Endothelial cell of umbilical vein (primary cell): Measurements from ENCODE around the gene GINS3. TPM values are rescaled to one million over a fixed set of nuclear protein-coding genes. Genes with fewer than 3 reads are reported as not detected.

Experiments
- BruUV-seq: library from RNA; stranded (reverse); fragments of 400-500 nt; replicated peaks from 2 replicates; lab custom pipeline; 2021; lab: Mats Ljungman, UMichigan
- CTCF ChIA-PET: fragments of 300-600, 350-600 bp; sonication (Branson Sonifier 250); formaldehyde crosslinking; loops from one replicate; lab custom pipeline; 2021; ENCODE audit warnings: antibody characterized with exemption, inconsistent platforms; lab: Charles Lee
- POLR2A ChIA-PET: fragments of 300-600, 350-600 bp; sonication (Branson Sonifier 250); formaldehyde crosslinking; loops from one replicate; lab custom pipeline; 2021; ENCODE audit warnings: antibody characterized with exemption, inconsistent platforms; lab: Charles Lee
- DNase-seq: peaks from one replicate; pipeline ENCODE4 v3.0.0-alpha.2; 2011; ENCODE audit warnings: low read depth, low spot score
- FAIRE-seq: peaks from 2 replicates; lab custom pipeline; 2011; peaks lifted over from hg19 to GRCh38; lab: Jason Lieb, UNC
- H2AFZ ChIP-seq: 2 replicates; pipeline ENCODE4 v1.6.0; 2012; ENCODE audit warnings: low read depth, low read length, control low read depth, inconsistent platforms
- H3K27ac ChIP-seq: 2 replicates; pipeline ENCODE4 v1.5.1; 2011; ENCODE audit warnings: low read depth, mild to moderate bottlenecking, control low read depth, low read length, moderate library complexity; ENCODE audit not compliant: insufficient read depth
- H3K27me3 ChIP-seq, 2 experiments: 2 replicates each; pipeline versions ENCODE4 v1.6.0 to v1.6.1; 2011; ENCODE audit warnings: low read length in 2 of 2, mixed read lengths in 1 of 2; ENCODE audit not compliant: control insufficient read depth in 2 of 2, insufficient read depth in 2 of 2
- H3K36me3 ChIP-seq, 2 experiments: 2 replicates in 1 of 2; 3 replicates in 1 of 2; pipeline ENCODE4 v1.5.1; 2011; ENCODE audit warnings: low read length in 2 of 2, mild to moderate bottlenecking in 1 of 2, moderate library complexity in 1 of 2; ENCODE audit not compliant: control insufficient read depth in 2 of 2, insufficient read depth in 2 of 2; ENCODE audit errors: extremely low read depth in 1 of 2
- H3K4me1 ChIP-seq: 3 replicates; pipeline ENCODE4 v1.5.1; 2011; ENCODE audit warnings: mild to moderate bottlenecking, low read length; ENCODE audit not compliant: control insufficient read depth, insufficient read depth; ENCODE audit errors: extremely low read depth
- H3K4me2 ChIP-seq: 2 replicates; pipeline ENCODE4 v1.6.1; 2011; ENCODE audit warnings: low read length, control low read depth, mixed read lengths; ENCODE audit not compliant: insufficient read depth
- H3K4me3 ChIP-seq, 3 experiments: fragments of 200-600 bp in 1 of 3; sonication (generic), shearing (Covaris generic) in 1 of 3; replicated peaks in 1 of 3; 2 replicates each; pipeline ENCODE4 v1.5.1; 2011 to 2016; ENCODE audit warnings: control low read depth in 3 of 3, low read length in 3 of 3, mild to moderate bottlenecking in 2 of 3, inconsistent platforms in 1 of 3, low read depth in 1 of 3, moderate library complexity in 1 of 3; ENCODE audit not compliant: insufficient read depth in 1 of 3
- H3K79me2 ChIP-seq: 2 replicates; pipeline ENCODE4 v1.6.0; 2012; ENCODE audit warnings: low read length, inconsistent platforms; ENCODE audit not compliant: control insufficient read depth, insufficient read depth
- H3K9ac ChIP-seq: replicated peaks from 2 replicates; pipeline ENCODE3; 2011; ENCODE audit warnings: low read length, control low read depth; ENCODE audit not compliant: insufficient read depth; ENCODE audit errors: extremely low read depth
- H3K9me1 ChIP-seq: replicated peaks from 3 replicates; pipeline ENCODE4 v1.6.0; 2011; ENCODE audit warnings: mild to moderate bottlenecking, low read length; ENCODE audit not compliant: control insufficient read depth, insufficient read depth; ENCODE audit errors: extremely low read depth
- H3K9me3 ChIP-seq: replicated peaks from 2 replicates; pipeline ENCODE4 v1.5.1; 2012; ENCODE audit warnings: low read length, inconsistent platforms; ENCODE audit not compliant: control insufficient read depth, insufficient read depth
- H4K20me1 ChIP-seq: replicated peaks from 2 replicates; pipeline ENCODE3; 2011; ENCODE audit warnings: mild to moderate bottlenecking, low read length; ENCODE audit not compliant: control insufficient read depth, insufficient read depth; ENCODE audit errors: extremely low read depth
- EZH2 ChIP-seq: IDR thresholded peaks from 2 replicates; pipeline ENCODE4 v1.6.1; 2012; ENCODE audit warnings: borderline replicate concordance, low read depth, mild to moderate bottlenecking, moderate library complexity, low read length, inconsistent platforms; ENCODE audit not compliant: severe bottlenecking
- FOS ChIP-seq: IDR thresholded peaks from 2 replicates; pipeline ENCODE4 v1.6.1; 2011; ENCODE audit warnings: mild to moderate bottlenecking, low read length, moderate library complexity, borderline replicate concordance; ENCODE audit not compliant: insufficient read depth
- GATA2 ChIP-seq: IDR thresholded peaks from 2 replicates; pipeline ENCODE4 v1.7.0; 2011; ENCODE audit warnings: low read depth, mild to moderate bottlenecking, moderate library complexity, mixed read lengths, low read length; ENCODE audit not compliant: insufficient read length, insufficient read depth
- JUN ChIP-seq: IDR thresholded peaks from 2 replicates; pipeline ENCODE4 v1.6.1; 2011; ENCODE audit warnings: borderline replicate concordance, low read depth; ENCODE audit not compliant: insufficient read length, insufficient read depth
- MYC ChIP-seq: IDR thresholded peaks from one replicate; pipeline ENCODE4 v1.6.1; 2011; ENCODE audit warnings: mild to moderate bottlenecking, low read depth, low read length
- POLR2A ChIP-seq: IDR thresholded peaks from 2 replicates; pipeline ENCODE4 v1.6.1; 2012; ENCODE audit warnings: low read depth, mild to moderate bottlenecking, control low read depth, low read length
- POLR2AphosphoS5 ChIP-seq: IDR thresholded peaks from 2 replicates; pipeline ENCODE4 v1.6.1; 2012; ENCODE audit warnings: low read depth, mild to moderate bottlenecking, control low read depth, low read length, moderate library complexity; ENCODE audit not compliant: insufficient read depth
- dilution Hi-C: fragments of 300-500 bp; cut with MboI; formaldehyde crosslinking; loops from one replicate; pipeline ENCODE4 v1.15.0; 2019; ENCODE audit warnings: low sequenced_read_pairs; ENCODE audit not compliant: extremely low pct_ligation_motif_present
- intact Hi-C: fragments of 100-400 bp; cut with micrococcal nuclease; formaldehyde crosslinking; loops from one replicate; pipeline ENCODE4 v1.10.0; 2022
- polyA plus RNA-seq, 4 experiments: library from polyadenylated mRNA; depleted of rRNA in 3 of 4; stranded (reverse) in 3 of 4; unstranded in 1 of 4; fragments of >200 nt; gene quantifications; 2 replicates each; pipeline versions ENCODE4 v1.2.1 to v1.2.3, GENCODE V29; 2011 to 2012; ENCODE audit warnings: missing spikeins in 1 of 4
- total RNA-seq: library from RNA; stranded (reverse); gene quantifications from 2 replicates; pipeline ENCODE4 v1.2.3, GENCODE V29; 2021
- TF ChIP-seq, protein P1 (sequence below), 2 donors: IDR thresholded peaks; 1 replicate in 1 of 2; 2 replicates in 1 of 2; pipeline ENCODE4 v1.5.1; 2011; ENCODE audit warnings: low read length in 2 of 2, mild to moderate bottlenecking in 2 of 2, moderate library complexity in 2 of 2, control low read depth in 1 of 2, inconsistent platforms in 1 of 2, low read depth in 1 of 2; ENCODE audit not compliant: insufficient read depth in 1 of 2; ENCODE audit errors: extremely low read depth in 1 of 2
- TF ChIP-seq, protein P2 (sequence below): IDR thresholded peaks from 2 replicates; pipeline ENCODE4 v1.6.1; 2011; ENCODE audit not compliant: insufficient read depth, insufficient read length

The GINS3 gene
- total and polyA plus RNA-seq, 2 donors (not counting 3 experiments of a cell fraction or from before 2014, with no cell fraction given): 17.2 to 24.1 TPM

DNA sequence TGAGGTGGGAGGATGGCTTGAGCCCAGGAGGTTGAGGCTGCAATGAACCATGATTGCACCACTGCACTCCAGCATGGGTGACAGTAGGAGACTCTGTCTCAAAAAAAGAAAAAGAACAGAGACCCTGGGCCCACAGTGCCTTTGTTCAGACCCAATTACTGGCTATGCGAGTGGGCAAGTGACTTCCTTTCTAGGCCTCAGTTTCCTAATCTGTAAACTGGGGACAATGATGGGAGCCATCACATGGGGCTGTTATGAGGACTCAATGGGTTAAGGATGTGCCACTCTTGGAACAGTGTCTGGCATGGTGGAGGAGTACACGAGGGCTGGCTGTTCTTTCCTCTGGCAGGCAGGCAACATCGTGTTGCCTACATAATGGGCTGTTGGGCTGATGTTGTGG lies 60.4 kb downstream of the GINS3 start:
- CTCF ChIA-PET: interaction anchor here (0.8 to 1.1 kb wide), 3 partner anchors 21 to 115 kb away, joined by 3 to 4 read pairs (median 4); no protein-coding TSS in a partner anchor
- POLR2A ChIA-PET: no interaction called here

DNA sequence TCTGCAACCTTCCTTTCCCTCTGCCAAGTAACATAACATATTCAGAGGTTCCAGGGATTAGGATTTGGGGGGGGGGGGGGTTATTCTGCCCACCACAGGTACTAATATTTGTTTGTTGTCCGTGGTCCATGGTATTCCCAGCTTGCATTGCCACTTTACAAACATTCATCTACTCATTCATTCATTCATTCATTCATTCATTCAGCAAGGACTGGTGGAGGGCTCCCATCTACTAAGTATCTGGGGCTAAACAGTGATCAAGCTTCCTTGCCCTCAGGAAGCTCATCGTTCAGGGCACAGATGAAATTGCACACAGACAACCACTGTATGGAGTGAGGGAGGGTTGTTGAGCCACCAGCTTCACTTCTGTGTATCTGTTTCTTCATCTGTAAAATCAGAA lies 61.9 kb downstream of the GINS3 start:
- ChIA-PET POLR2A (interaction anchor here (0.5 kb wide), 1 partner anchor 746 kb away, joined by 3 read pairs; no protein-coding TSS in a partner anchor), CTCF (interaction anchor here (1.1 to 1.5 kb wide), 2 partner anchors 10 to 117 kb away, joined by 3 read pairs; no protein-coding TSS in a partner anchor)
- TF ChIP-seq, protein P1, sequence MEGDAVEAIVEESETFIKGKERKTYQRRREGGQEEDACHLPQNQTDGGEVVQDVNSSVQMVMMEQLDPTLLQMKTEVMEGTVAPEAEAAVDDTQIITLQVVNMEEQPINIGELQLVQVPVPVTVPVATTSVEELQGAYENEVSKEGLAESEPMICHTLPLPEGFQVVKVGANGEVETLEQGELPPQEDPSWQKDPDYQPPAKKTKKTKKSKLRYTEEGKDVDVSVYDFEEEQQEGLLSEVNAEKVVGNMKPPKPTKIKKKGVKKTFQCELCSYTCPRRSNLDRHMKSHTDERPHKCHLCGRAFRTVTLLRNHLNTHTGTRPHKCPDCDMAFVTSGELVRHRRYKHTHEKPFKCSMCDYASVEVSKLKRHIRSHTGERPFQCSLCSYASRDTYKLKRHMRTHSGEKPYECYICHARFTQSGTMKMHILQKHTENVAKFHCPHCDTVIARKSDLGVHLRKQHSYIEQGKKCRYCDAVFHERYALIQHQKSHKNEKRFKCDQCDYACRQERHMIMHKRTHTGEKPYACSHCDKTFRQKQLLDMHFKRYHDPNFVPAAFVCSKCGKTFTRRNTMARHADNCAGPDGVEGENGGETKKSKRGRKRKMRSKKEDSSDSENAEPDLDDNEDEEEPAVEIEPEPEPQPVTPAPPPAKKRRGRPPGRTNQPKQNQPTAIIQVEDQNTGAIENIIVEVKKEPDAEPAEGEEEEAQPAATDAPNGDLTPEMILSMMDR (IDR thresholded peaks at IDR 0.05; ENCODE audit: extremely low read depth in 1 of 2, insufficient read depth in 1 of 2, low read depth in 1 of 2, low read length in 2 of 2): no peak
- TF ChIP-seq FOS: no peak
- TF ChIP-seq POLR2AphosphoS5: no peak
- TF ChIP-seq JUN: no peak
- no peak for TF ChIP-seq MYC
- TF ChIP-seq EZH2: no peak
- no peak for TF ChIP-seq GATA2
- TF ChIP-seq, protein P2, sequence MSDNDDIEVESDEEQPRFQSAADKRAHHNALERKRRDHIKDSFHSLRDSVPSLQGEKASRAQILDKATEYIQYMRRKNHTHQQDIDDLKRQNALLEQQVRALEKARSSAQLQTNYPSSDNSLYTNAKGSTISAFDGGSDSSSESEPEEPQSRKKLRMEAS: no peak
- no peak for TF ChIP-seq POLR2A
- Histone ChIP-seq H3K4me3 (no peak overlapping the region), H3K4me2 (no peak overlapping the region), H3K9ac (no peak overlapping the region), H3K27me3 (no peaks in the 10 kb centered on the region), H2AFZ (no peak overlapping the region), H3K79me2 (no peaks in the 10 kb centered on the region), H4K20me1 (no peaks in the 10 kb centered on the region), H3K4me1 (peaks cover 38% of the 10 kb centered on the region), H3K27ac (no peak overlapping the region), H3K9me3 (no peaks in the 10 kb centered on the region), H3K9me1 (no peaks in the 10 kb centered on the region), H3K36me3 (no peaks in the 10 kb centered on the region)
- no TSS peak for BruUV-seq
- intact Hi-C loops (no loop called here), dilution Hi-C loops (no loop called here)
- no peak for DNase-seq
- FAIRE-seq: no peak

More for the DNA sequence above, 60.4 kb downstream of the GINS3 start:
- Histone ChIP-seq H3K9ac (no peak overlapping the region), H3K4me3 (no peak overlapping the region), H3K27ac (no peak overlapping the region), H3K4me2 (no peak overlapping the region), H3K4me1 (peaks cover 40% of the 10 kb centered on the region), H3K79me2 (no peaks in the 10 kb centered on the region), H4K20me1 (no peaks in the 10 kb centered on the region), H3K9me1 (no peaks in the 10 kb centered on the region), H3K27me3 (no peaks in the 10 kb centered on the region), H3K36me3 (no peaks in the 10 kb centered on the region), H2AFZ (no peak overlapping the region), H3K9me3 (no peaks in the 10 kb centered on the region)
- no peak for TF ChIP-seq POLR2AphosphoS5
- TF ChIP-seq EZH2: no peak
- no peak for TF ChIP-seq GATA2
- no peak for TF ChIP-seq MYC
- TF ChIP-seq, protein P2: no peak
- TF ChIP-seq POLR2A: no peak
- intact Hi-C loops: no loop called here
- BruUV-seq: no TSS peak
- DNase-seq (no peak), FAIRE-seq (no peak)
- dilution Hi-C loops: no loop called here
